GM12864 (cell line): Measurements from ENCODE around the gene SNF8.

Source experiments
- DNase-seq: peaks from one replicate; pipeline ENCODE4 v3.0.0-alpha.2; 2011; ENCODE audit warnings: low read depth
- H3K4me3 ChIP-seq: 2 replicates; pipeline ENCODE4 v1.5.1; 2011; ENCODE audit warnings: mild to moderate bottlenecking, low read depth, low read length, control low read depth
- CTCF ChIP-seq: IDR thresholded peaks from 2 replicates; pipeline ENCODE4 v1.5.1; 2011; ENCODE audit warnings: low read depth, mild to moderate bottlenecking, moderate library complexity, low read length, control low read depth, inconsistent platforms; ENCODE audit errors: missing control alignments

SNF8 gene

GRCh38 chr17:48944515-48945260 lies at the start of gene SNF8:
TSS of gene SNF8 (minus strand) at chr17:48944842. CDS start at chr17:48944734, 108 bp downstream.
- DNase-seq = peak; percentile 53
- H3K4me3 ChIP-seq = peak within 1 kb of the TSS; percentile 78
- TF ChIP-seq CTCF = no peak

- TF ChIP-seq CTCF = no peak
- no peak for DNase-seq
- no peak overlapping the region for H3K4me3 ChIP-seq
Measured at GRCh38 chr17:48993951-48994350, 49.3 kb upstream of the SNF8 start.

GRCh38 chr17:48993305-48993704 lies 48.7 kb upstream of the SNF8 start:
- no peak overlapping the region for H3K4me3 ChIP-seq
- no peak for DNase-seq
- TF ChIP-seq CTCF = no peak

DNA sequence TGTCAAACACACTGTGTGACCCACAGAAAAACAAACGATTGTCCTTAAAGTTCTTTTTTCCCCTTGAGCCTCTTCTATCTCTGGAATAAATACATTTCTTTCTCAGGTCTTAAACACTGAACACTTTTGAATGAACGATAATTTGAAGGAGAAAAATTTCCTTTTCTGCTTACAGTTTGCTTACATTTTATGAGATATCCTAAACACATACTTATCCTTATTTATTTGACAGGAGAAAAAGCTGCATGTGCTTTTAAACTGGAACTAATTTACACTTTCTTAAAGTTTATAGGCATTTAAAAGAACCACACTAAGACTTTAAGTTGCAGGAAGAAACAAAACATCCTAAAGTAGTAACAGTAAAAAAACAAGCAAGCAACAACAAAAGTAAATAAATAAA lies 47.8 kb upstream of the SNF8 start:
- TF ChIP-seq CTCF = no peak
- no peak overlapping the region for H3K4me3 ChIP-seq
- DNase-seq = no peak

- TF ChIP-seq CTCF = no peak
- no peak overlapping the region for H3K4me3 ChIP-seq
- no peak for DNase-seq
Measured at GRCh38 chr17:48990882-48991357, 46.3 kb upstream of the SNF8 start.

DNA sequence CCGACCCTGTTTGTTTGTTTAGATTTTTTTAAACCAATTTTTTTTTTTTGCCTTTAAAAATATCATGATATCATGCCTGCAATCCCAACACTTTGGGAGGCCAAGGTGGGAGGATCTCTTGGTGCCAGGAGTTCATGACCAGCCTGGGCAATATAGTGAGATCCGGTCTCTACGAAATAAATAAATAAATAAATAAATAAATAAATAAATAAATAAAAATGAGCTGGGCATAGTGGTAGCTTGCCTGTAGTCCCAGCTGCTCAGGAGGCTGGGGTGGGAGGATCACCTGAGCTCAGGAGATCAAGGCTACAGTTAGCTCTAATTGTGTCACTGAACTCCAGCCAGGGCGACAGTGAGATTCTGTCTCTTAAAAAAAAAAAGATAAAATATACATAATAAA lies 44.5 kb upstream of the SNF8 start:
- TF ChIP-seq CTCF = no peak
- no peak for DNase-seq
- no peak overlapping the region for H3K4me3 ChIP-seq
